Measurements from ENCODE around the gene NFAT5.

DNA sequence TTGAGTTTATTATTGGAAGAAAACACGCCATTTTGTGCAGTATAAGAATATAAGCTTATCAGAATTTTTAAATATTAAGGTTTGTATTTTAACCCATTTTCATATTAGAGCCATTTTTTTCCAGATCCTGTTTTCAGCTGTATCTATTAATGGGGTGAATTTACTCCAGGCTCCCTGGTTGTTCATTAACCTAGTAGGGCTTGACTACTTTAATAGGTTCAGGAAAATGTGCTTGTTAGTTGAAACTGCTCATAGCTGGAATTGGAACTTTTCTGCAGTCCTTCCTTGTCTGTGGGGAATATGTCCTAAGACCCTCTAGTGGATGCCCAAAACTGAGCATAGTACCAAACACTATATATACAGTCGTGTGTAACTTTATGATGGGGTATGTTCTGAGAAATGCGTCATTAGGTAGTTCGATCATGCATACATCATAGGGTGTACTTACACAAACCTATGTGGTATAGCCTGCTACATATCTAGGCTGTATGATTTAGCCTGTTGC lies 28.0 kb downstream of the NFAT5 start:
- TF ChIP-seq, protein P1, sequence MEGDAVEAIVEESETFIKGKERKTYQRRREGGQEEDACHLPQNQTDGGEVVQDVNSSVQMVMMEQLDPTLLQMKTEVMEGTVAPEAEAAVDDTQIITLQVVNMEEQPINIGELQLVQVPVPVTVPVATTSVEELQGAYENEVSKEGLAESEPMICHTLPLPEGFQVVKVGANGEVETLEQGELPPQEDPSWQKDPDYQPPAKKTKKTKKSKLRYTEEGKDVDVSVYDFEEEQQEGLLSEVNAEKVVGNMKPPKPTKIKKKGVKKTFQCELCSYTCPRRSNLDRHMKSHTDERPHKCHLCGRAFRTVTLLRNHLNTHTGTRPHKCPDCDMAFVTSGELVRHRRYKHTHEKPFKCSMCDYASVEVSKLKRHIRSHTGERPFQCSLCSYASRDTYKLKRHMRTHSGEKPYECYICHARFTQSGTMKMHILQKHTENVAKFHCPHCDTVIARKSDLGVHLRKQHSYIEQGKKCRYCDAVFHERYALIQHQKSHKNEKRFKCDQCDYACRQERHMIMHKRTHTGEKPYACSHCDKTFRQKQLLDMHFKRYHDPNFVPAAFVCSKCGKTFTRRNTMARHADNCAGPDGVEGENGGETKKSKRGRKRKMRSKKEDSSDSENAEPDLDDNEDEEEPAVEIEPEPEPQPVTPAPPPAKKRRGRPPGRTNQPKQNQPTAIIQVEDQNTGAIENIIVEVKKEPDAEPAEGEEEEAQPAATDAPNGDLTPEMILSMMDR (IDR thresholded peaks at IDR 0.05): no peak
- TF ChIP-seq POLR2AphosphoS5 (IDR thresholded peaks at IDR 0.05): no peak

Data from suprapubic skin (tissue), 3 donors.